Nucleus accumbens (tissue), 56 donors: Measurements from ENCODE around the gene AUTS2.
A peak's percentile ranks its signal among the peaks of the same experiment; 100 is the strongest.

ENCODE experiments used
- DNase-seq, 56 donors: peaks; one replicate each; lab custom pipeline; 2025; lab: John Stamatoyannopoulos, UW

Gene AUTS2

DNA sequence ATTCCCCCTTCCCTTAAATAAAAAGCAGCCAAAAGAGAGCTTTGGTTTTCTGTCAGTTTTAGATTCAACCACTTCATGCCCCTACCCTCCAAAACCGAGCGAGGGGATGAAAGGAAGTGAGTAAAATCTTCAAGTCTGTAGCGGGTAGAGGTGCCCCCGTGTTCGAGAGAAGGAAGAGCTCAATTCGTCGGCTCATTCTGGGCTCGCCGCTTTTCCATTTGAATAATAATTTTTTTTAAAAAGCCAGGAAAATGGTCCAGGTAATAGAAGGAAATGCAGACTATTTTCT lies 1097.5 kb downstream of the AUTS2 start:
- DNase-seq: peak in 1 of 56 donors; percentile 23

DNA sequence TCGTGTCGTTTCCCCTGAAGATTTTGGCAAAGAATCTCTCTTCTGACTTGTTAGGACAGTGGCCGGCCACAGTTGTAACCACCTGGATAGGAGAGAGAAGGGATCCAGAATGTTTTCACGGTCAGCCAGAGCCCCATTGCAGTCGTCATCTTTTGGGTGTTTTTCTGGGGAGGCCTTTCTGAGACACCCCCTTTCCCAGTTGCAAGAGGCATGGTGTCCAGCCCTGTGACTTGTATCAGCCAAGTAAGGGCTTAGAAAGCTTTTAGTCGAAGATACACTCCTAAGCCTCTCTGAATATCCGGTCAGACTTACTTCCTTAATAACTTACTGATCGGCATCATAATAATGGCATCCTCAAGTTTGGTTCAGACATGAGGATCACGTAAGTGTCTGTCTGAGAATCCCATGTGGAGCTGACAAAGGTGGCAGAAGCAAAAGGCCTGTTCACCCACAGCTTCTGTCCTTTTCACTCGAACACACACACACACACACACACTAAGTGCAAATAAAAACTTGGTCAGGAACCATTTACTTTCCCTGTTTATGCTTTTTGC lies 1098.0 kb downstream of the AUTS2 start:
- DNase-seq: peak in 1 of 56 donors; percentile 22

- peak in 19 of 56 donors; percentile 6 to 58 (median 23) for DNase-seq
Observed at GRCh38 chr7:70698219-70698832, 1100.1 kb downstream of the AUTS2 start.

- no peak for DNase-seq
Observed at GRCh38 chr7:70699271-70699670, 1101.0 kb downstream of the AUTS2 start.

DNA sequence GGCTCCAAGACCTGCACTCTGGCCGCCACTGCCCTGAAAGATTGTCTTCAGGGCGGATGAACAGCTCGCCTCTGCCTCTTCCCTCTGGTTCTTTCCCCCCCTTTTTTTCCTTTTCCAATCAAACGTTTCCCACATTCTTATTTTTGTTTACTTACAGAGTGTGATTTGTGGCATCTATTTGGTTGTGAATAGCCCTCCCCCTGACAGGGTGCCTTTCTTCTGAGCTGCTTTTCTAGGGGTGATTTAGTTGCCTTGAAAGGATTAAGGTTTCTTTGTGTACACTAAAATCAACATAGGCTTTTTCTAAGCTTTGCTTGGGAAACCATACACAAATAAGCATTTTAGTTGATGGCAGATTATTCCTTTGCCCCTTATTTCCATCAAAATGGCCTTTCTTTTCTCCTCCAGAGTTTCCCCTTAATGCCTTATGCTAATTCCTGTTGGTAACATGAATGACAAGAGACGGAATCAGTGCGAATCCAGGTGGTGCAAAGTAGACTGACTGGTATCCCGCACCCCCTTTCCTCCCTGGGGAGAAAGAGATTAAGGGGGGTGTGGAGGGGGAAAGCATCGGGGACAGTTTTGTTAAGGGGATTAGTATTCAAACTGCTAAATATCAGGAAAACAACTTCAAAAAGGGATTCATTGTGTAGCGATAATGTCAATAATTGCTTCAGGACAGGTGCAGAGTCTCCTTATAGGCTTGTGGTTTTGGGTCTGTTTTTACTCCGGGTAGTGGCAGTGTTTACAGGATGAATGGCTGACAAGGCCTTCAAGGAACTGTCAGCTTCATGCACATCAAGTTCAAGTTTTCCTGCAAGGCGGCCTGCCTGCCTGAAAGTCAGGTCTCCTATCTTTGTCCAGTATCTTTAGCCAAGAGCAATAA lies 1102.0 kb downstream of the AUTS2 start:
- DNase-seq: peak in 1 of 56 donors; percentile 28

- DNase-seq: no peak
Observed at GRCh38 chr7:70700941-70701425, 1102.7 kb downstream of the AUTS2 start.

DNA sequence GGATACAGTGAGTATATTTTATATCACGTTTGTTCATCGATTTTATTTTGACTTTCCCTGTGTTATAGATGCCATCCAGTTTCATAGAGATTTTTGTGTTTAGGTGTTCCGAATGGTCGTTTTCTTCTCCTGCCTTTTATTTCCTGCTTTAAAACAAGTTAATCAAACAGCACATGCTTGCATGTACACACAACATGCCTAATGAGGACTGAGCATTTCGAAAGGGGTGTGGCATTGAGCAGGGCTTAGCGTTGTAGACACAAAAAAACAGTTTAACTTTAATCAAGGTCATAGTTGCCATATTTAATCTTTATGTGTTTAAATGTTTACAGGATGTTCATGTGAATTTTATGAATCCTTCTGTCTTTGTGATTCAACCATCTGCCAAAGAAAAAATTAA lies 1103.2 kb downstream of the AUTS2 start:
- DNase-seq: no peak

- no peak for DNase-seq
Observed at GRCh38 chr7:70701991-70702390, 1103.7 kb downstream of the AUTS2 start.

- no peak for DNase-seq
Observed at GRCh38 chr7:70703785-70704184, 1105.5 kb downstream of the AUTS2 start.

GRCh38 chr7:70704831-70705346 lies 1106.6 kb downstream of the AUTS2 start:
- no peak for DNase-seq

DNA sequence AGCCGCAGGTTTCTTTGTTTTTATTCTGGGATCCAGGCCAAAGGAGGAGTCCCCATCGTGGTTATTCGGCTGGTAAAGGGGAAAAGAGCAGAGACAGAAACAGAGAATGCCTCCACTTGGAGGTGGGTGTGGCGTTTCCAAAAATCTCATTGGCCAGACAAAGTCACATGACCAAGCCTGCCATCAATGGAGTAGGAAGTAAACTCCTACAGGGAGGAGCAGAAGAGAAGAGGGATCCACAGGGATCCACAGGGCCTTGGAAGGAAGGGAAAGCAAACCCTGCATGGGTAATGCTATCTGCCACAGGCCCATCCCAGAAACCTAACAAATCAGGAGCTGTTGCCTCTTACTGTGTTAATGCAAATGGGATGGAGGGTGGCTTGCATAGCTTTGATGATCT lies 1107.9 kb downstream of the AUTS2 start:
- DNase-seq: peak in 1 of 56 donors; percentile 21

GRCh38 chr7:70706698-70707097 lies 1108.4 kb downstream of the AUTS2 start:
- DNase-seq: no peak

DNA sequence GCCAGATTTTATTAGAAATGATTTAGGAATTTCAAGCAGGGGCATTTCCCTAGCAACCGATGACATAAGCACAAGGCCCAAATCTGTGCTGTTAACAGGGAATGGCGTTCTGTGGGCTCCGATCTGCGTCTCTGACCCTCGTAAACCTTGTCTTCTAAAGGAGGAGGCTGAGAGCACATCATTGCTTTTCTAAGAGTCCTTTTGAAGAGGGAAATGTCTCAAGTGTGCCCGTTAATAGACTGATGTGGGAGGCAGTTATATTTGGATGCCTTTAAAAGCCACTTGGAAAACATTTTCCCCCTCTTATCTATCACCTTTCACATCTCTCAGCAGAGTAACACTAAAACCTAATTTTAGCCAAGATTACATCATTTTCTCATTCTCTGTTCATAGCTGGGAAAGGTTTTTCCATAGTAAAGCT lies 1109.6 kb downstream of the AUTS2 start:
- DNase-seq: no peak

GRCh38 chr7:70710011-70710480 lies 1111.8 kb downstream of the AUTS2 start:
- no peak for DNase-seq

DNA sequence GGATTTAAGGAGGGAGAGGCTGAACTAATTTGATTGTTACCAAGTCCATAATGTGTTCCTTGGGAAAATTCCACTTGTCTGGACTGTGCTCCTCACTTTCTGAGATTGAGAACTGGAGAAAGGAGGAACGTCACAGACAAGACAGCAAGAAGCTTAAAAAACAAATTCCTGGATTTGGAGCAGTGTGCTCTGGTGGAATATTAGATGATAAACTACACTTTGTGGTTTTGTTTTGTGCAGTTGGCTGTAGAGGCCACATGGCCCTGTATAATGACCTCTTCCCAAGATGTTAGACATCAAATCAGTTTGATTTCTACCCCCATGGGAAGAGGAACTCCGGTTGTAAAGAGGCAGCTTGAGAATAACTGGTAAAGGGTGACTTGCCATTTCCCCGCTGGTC lies 1112.4 kb downstream of the AUTS2 start:
- no peak for DNase-seq

DNA sequence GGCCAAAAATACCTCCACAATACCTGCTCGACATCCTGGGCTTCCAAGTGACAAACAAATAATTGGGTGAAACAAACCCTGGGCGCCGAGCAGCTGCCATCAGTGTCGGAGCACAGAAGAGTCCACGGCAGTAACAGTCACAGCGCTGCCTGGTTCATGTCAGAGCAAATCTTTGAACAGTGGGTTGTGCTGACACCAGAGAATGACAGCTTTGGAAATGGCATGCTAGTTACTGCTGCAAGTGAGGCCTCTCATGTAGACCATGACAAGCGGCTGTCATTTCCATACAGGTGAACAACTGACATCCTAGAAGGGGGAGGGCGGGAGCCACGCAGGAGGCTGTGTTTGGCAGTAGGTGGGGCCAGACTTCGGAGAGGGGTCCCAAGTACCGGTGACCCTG lies 1113.2 kb downstream of the AUTS2 start:
- DNase-seq: no peak

DNA sequence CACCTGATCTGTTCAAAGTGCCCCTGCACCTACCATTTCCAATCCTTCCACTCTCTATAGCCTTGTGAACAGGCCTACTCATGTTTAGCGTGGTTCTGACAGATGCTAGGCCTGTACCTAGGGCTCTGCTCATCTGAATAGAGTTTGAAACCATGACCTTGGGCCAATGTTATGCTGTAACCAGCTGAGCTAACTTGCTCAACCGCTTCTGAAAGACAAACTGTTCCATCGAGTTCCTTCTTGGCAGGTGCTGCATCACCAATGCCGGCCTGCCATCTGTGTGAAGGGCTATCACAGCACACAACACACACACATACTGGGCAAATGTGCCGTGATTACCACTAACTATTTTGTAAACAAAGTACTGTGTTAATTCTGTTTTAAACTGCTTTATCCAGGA lies 1114.7 kb downstream of the AUTS2 start:
- no peak for DNase-seq

- no peak for DNase-seq
Observed at GRCh38 chr7:70714506-70715038, 1116.3 kb downstream of the AUTS2 start.

GRCh38 chr7:70717553-70718329 lies 1119.5 kb downstream of the AUTS2 start:
- peak in 4 of 56 donors; percentile 6 to 32 (median 18) for DNase-seq

GRCh38 chr7:70719125-70719524 lies 1120.8 kb downstream of the AUTS2 start:
- no peak for DNase-seq
